Measurements from ENCODE around the gene PAQR4.

Gene PAQR4

DNA sequence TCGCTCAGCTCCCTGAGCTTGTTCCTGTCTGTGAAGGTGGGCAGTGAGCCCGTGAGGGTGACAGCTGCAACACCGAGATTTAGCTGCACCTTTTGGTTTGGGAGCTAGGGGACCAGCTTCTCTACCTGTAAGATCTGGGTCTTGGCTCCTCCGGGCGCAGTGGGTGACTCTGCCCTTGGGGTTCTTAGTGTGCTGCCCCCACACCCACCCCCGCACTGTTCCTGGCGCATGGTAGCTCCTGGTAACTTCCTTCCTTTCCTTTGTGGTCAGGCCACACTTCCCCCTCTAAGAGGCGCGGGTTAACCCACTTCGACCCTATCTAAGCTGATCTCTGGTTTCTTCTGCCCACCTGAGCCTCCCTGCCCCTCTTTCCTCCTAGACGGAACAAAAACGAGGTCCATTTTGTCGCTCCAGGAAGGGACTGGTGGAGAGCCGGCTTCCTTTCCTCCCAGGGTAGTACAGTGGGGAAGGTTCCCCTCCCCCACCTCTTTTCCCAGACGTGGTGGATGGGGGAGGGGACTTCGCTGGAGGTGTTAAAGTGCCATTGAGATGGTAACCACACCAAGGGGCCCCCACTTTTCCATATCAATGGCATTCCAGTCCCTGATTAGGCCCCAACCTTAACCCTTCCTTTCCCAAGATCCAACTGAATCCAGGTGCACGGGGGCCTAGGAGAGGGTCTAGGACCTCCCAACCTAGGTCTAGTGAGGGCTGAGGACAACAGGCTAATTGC, 39.0 kb downstream of the PAQR4 start:
- DNase-seq = no peak

DNA sequence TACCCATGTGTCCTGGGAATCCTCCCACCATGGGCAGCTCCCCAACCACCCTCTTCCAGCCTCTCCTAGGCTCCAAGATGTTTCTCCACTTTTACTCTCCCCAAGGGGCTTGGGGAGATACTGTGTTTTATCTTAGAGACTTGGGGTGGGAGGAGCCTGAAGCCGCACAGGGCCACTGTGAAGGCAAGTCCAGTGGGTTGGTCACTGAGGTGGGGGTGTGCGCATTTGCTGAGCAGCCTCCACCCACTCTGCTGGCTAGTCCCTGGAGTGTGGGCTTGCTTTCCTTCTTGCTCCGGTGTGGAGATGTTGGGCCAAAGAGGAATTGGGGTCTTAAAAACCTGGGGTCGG, 39.5 kb downstream of the PAQR4 start:
- DNase-seq = no peak

DNA sequence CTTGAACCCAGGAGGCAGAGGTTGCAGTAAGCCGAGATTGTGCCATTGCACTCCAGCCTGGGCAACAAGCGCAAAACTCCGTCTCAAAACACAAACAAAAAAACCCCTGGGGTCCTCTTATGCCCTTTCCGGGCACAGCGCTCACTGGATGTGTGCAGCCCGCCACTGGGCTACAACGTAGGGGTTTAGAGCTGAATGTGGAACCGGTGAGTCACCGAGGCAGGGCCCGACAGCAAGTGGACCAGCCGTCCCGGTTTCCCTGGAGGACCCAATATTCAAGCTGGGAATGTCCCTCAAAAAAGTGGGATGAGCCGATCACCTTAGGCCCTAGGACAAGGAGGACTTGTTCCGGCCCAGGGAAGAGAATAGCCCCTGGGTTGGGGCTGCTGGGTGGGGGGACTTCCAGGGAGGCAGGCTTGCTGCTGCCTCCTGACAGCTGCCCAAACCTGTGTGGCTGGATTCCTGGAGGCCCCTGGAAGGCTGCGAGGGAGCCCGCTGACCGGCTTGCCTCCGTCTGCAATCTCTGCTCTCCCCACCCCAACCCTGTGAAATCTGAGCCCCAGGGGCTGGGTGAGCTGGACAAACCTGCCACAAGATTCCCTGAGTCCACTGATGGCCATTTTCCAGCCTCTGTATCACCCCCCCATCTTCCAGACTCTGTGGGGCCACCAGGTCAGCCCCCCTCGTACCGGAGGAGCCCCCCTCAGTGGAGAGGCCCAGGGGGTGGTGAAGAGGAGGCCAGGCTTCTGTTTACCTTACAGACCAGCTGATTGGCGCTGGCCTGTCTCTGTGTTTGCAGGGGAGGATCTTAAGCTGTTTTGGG, 40.6 kb downstream of the PAQR4 start:
- DNase-seq = no peak

GRCh38 chr16:3010510-3010909, 41.4 kb downstream of the PAQR4 start:
- DNase-seq = no peak

GRCh38 chr16:3012246-3012645, 43.1 kb downstream of the PAQR4 start:
- DNase-seq = no peak

GRCh38 chr16:3012828-3013420, 43.8 kb downstream of the PAQR4 start, which contains the start of gene CLDN9:
TSS of gene CLDN9 (plus strand) at chr16:3012923. CDS start at chr16:3013363, 440 bp downstream.
- peak; percentile 39 for DNase-seq

GRCh38 chr16:3013491-3013951, 44.4 kb downstream of the PAQR4 start:
- no peak for DNase-seq

DNA sequence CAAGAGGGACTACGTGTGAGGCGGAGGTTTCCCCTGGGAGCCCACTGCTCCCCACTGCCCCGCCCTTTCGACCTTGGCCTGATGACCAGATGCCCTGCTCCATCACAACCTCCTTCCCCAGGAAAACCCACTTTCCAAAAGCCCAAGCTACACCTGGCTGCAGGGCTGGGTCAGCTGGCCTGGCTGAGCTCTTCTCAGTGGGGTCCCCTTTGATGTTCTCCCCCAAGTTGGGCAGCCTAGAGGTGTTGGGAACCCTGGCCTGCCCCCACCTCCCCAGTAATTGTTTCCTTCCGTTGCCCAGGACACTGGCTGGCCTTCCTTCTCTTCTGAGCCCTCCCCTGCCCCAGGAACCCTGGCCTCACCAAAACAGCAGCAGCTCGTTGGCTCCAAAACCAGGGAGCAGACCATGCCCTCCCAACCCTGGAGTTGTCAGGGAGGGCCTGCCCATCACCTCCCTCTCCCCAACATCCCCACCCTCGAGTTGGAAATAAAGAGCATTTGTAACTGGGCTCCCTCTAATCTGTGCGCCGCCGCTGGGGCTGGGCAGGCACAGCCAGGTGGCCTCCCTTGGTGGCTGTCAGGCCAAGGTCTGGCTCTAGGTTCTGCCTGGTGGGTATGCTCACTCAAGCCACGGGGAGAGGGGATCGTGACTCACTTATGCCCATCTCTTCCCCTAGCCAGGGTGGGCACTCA, 45.0 kb downstream of the PAQR4 start:
- no peak for DNase-seq

GRCh38 chr16:3014971-3015370, 45.8 kb downstream of the PAQR4 start:
- no peak for DNase-seq

DNA sequence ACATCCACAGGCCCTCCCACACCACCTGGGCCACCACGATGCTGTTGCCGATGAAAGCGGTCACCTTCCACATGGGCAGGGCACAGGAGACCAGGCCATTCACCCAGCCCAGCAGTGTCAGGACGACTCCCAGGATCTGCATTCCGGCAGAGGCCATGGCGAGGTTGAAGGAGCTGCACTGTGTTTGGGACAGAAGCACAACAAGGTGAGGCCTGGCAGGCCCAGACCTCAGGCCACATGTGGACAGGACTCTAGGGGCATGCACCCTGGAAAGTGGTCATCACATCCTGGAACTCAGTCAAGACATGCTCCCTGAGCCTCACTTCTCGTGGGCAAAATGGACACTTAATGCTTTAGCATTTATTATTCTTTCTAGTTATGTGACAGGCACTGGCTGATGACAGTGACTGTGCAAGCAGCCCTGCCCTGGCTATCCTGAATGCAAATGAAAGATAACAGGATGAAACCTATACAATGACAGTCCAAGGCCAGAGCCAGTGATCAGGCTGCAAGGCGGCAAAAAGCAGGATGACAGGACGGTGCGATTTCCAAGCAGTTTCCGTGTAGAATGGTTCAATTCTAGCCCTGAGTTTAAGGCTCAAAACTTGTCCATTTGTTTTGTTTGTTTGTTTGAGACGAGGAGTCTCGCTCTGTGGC, 46.8 kb downstream of the PAQR4 start:
- DNase-seq = no peak

GRCh38 chr16:3017344-3017743, 48.2 kb downstream of the PAQR4 start:
- DNase-seq = no peak

DNA sequence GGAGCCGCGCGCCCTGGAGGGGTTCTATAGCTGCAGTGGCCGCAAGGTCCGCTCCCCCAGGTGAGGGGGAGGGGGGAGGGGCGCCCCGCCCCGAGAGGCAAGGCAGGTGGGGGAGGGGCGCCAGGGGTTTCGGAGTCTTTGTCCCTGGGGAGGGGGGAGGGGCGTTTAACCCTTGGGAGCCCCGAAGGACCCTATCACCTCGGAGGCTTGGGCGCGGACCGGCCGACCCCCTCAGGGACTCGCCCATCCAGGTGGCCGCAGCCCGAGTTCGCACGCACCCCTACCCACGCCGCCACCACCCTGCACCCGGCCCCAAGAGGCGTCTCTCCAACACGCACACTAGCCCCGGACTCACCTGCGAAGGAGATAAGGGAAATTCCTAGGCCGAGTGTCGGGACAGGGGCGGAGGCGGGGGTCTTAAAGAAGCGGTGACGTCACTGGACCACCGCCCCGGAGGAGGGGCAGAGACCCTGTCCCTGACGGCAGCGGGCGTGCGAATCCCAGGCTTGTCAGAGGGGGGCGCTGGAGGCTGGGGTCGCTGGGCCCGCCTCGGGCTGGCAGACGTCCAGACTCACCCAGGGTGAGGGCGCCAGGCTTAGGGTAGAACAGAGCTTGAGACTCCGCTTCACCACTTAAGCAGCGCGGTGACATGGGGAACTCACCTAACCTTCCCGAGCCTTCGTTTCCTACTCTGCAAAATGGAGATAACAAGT, 48.8 kb downstream of the PAQR4 start, which contains the start of gene CLDN6:
TSS of gene CLDN6 (minus strand) at position 390 of the 713 bp plus-strand sequence. CDS start 2,162 bp downstream, outside the sequence.
- no peak for DNase-seq

- DNase-seq = no peak
Measured at GRCh38 chr16:3019594-3020246, 50.6 kb downstream of the PAQR4 start.

GRCh38 chr16:3020247-3020603, 51.1 kb downstream of the PAQR4 start, which contains the start of gene TNFRSF12A:
TSS of gene TNFRSF12A (plus strand) at chr16:3020368. CDS start at chr16:3020398, 30 bp downstream.
- no peak for DNase-seq

- DNase-seq = no peak
Measured at GRCh38 chr16:3020604-3021448, 51.7 kb downstream of the PAQR4 start.

GRCh38 chr16:3021449-3022207, 52.5 kb downstream of the PAQR4 start:
- no peak for DNase-seq

DNA sequence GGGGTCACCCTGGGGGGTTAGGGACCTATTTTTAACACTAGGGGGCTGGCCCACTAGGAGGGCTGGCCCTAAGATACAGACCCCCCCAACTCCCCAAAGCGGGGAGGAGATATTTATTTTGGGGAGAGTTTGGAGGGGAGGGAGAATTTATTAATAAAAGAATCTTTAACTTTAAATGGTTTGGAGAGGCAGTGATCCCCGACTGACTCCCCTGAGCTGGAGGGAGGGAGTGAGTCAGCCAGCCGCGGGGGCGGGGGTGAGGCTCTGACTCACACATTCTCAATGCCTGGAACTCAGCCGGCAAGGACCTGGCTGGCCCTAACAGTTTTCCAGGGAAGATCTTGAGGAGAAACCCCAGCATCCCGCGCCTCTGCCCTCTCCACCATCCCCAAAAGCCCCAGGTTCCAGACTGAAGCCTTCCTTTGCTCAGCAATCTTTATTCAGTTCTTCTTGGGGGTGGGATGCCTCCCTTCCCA, 53.1 kb downstream of the PAQR4 start:
- no peak for DNase-seq

DNA sequence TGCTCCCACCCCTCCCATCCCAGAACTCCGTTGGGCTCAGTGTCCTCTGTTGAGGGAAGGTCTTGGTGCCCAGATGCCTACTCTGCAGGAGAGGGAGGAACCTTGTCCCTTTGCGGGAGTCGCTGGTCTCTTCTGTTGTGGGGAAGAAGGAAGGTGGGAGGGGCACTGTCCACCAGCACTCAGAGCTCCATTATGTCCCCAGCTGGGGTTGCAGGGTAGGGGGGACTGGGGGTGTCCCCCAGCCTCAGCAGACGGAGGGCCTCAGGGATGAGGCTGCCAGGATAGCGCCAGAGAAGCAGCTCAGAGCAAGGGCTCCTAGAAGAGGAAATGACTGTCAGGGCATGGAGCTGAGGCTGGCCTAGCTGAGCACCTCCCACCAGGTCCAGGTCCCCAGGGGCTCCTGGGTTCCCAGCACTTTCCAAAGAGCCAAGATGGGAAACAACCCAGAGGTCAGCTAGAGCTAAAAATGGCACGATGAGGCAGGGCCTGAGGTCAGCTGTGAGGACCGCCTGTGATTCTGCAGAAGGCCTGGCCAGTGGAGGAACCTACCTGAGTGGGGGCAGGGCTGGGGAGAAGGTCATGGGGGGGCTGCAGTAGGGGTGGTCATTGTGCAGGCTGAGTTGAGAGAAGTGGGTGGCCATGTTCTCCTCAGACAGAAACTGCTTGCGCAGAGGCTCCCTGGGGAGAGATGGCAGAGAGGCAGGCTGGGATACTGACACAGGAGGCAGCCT, 53.7 kb downstream of the PAQR4 start:
- no peak for DNase-seq

Measured in NCI-H1417 treated with DMSO at 0.1 percent for 48 hours (cell line).